Activated T-cell treated with anti-CD3 and anti-CD28 coated beads, Interleukin-2, amount 50 U/mL, for 1 hour (primary cell): Measurements from ENCODE around the gene SERPINA9.
"Not testable (repeated sequence)": the region's sequence is repeated elsewhere in the genome, so short reads cannot be mapped to it uniquely, and the experiment has no call there.

Source experiments
- DNase-seq: peaks from one replicate; pipeline ENCODE4 v3.0.0-alpha.2; 2020

The SERPINA9 gene

GRCh38 chr14:94485944-94486841, 10.2 kb upstream of the SERPINA9 start:
- peak; percentile 50 for DNase-seq

- DNase-seq: no peak
Measured at GRCh38 chr14:94484481-94484880, 8.5 kb upstream of the SERPINA9 start.

DNA sequence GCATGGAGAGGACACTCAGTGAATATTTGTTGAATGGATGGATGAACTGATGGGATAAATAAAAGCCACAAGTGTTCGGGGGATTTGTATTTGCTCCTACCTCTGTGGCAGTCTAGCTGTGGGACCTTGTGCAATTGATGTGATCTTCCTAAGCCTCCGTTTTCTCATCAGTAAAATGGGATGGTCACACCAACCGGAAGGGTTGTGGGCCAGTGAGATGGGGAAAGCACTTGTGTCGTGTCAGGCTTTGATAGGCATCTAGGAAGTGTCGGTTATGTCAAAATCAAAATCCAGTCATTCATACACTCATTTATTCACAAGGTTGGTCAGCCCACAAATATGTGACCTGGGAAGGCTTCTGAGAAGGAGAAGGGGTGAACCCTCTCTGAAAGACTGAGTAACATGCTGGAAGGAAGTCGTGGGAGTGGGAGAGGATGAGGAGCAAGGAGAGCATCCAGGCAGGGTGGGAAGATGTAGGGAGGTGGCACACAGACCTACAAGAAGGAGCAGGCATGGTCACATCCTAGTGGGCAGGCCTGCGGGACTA, 7.8 kb upstream of the SERPINA9 start:
- DNase-seq: no peak

- DNase-seq: no peak
Measured at GRCh38 chr14:94483071-94483451, 7.1 kb upstream of the SERPINA9 start.

DNA sequence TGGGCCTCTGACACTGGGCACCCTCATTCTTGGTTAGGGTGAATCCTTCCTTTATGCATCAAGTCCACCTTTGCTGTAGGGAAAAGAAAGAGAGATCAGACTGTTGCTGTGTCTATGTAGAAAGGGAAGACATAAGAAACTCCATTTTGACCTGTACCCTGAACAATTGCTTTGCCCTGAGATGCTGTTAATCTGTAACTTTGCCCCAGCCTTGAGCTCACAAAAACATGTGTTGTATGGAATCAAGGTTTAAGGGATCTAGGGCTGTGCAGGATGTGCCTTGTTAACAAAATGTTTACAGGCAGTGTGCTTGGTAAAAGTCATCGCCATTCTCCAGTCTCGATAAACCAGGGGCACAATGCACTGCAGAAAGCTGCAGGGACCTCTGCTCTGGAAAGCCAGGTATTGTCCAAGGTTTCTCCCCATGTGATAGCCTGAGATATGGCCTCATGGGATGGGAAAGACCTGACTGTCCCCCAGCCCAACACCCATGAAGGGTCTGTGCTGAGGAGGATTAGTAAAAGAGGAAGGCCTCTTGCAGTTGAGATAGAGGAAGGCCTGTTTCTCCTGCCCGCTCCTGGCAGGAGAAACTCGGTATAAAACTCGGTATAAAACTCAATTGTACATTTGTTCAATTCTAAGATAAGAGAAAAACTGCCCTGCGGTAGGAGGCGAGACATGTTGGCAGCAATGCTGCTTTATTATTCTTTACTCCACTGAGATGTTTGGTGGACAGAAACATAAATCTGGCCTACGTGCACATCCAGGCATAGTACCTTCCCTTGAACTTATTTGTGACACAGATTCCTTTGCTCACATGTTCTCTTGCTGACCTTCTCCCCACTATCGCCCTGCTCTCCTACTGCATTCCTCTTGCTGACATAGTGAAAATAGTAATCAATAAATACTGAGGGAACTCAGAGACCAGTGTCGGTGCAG, 6.4 kb upstream of the SERPINA9 start:
- not testable (repeated sequence) for DNase-seq

DNA sequence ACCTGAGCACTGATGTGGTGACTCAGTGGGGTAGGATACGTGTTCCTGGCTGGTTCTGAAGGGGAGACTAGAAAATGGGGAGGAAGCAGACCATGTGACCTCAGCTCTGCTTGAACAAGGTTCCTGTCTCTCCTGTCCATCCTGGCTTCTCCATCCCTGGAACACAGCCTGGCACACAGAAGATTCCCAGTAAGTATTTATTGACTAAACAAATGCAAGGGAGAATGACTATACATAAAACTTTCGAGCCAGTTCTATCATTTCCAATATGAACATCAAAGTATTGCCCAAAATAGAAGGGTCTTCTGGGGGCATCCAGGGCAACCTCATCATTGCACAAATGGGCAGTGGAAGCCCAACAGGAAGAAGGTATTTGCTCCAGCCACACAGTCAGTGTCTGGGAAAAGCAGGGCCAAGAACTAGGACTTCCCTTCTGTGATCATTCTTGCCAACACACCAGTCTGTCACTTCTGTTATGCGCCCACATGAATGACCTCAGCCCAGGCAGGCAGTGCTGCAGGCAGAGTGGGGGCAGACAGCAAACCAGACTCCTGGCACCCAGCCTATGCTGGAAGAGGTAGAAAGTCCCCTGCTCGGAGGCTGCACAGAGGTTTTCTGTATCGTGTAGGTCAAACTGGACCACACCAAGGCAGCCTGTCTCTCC, 5.6 kb upstream of the SERPINA9 start:
- no peak for DNase-seq

DNA sequence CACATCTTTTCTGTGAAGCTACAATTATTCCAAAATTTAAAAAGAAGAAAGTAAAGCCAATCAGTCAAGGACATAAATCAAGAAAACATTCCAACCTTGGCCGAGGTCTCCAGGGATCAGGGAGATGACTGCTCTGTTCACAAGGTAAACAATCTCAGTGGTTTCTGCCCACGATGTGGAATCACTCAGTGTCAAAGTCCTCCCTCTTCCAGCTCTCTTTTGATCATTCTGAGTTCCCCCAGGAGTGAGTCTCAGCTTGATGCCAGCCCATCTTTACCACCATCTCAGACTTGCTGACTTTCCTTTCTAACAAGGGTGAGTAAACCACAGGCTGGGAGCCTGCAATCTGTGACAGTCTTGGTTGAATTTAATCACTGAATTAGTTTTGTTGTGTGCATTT, 4.8 kb upstream of the SERPINA9 start:
- DNase-seq: no peak

GRCh38 chr14:94478420-94478819, 2.4 kb upstream of the SERPINA9 start:
- no peak for DNase-seq

DNA sequence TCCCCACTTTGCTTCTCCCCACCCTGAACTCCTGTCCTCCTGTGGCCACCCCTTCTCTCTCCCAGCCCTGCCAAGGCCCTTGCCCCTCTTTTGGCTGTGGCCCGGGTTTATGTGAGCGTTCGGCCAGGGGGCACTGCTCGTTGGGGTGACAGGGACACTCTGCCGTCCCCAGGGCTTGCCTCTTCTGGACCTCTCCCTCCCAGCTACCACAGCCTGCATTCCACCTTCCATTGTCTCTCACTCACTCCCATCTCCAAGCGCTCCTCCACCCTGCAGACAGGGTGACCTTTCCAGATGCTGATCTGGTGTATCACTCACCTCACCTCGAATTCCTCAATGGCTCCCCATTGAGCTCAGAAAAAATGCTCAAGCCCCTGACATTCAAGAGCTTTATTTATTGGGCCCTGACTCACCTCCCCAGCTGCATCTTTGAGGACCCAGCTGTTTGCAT, 1.4 kb downstream of the SERPINA9 start:
- no peak for DNase-seq

GRCh38 chr14:94473666-94474410, 2.2 kb downstream of the SERPINA9 start:
- no peak for DNase-seq

GRCh38 chr14:94472842-94473241, 3.2 kb downstream of the SERPINA9 start:
- DNase-seq: no peak

GRCh38 chr14:94471045-94471444, 5.0 kb downstream of the SERPINA9 start:
- no peak for DNase-seq

- no peak for DNase-seq
Measured at GRCh38 chr14:94470311-94470710, 5.7 kb downstream of the SERPINA9 start.

- DNase-seq: no peak
Measured at GRCh38 chr14:94469261-94469660, 6.7 kb downstream of the SERPINA9 start.

DNA sequence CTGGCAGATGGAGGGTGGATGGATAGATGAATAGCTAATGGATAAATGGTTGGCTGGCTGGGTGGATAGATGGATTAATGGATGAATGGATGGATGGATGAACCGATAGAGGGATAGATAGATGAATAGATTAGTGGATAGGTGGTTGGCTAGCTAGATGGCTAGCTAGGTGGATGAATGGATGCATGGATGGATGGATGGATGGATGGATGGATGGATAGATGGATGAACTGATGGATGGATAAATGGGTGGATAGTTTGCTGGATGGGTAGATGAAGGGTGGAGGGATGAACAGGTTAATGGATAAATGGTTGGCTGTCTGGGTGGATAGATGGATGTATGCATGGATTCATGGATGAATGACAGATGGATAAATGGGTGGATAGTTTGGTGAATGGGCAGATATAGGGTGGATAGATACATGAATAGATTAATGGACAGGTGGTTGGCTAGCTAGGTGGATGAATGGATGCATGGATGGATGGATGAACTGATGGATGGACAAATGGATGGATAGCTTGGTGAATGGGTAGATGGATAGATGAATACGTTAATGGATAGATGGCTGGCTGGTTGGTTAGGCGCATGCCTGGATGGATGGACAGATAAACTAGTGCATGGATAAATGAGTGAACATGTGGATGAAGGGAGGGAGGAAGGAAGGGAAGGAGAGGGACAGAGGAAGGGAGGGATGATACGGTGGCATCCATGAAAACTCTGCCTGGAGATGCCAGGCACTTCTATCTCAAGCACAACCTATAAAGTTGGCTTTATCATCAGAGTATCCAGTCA, 8.1 kb downstream of the SERPINA9 start:
- no peak for DNase-seq

DNA sequence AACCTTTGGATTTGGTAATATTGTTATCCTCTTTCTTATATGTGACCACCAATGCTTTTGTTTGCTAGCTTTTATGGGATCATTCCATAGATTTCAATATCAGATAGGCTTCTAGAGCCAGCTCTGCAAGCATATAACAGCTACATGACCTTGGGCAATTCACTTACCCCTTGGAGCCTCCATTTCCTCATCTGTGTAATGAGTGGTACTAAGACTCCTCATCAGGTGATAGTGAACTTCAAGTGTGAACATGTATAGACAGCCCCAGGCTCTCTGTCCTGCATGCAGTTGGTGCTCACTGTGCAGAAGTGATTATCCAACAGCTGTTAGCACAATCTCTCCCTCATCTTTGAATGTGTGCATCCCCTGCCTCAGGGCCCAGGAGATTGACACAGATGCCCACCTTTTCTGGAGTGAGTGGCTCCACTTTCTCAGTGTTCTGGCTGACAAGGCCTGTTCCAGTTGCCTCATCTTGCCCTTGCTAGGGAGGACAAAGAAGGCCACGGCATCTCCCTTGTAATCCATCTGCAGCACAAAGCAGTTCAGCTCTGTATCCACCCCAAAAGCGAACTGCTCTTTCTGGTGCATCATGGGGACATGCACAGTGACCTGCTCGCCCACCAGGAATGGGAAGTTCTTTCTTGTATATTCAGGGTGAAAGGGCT, 9.2 kb downstream of the SERPINA9 start:
- no peak for DNase-seq

DNA sequence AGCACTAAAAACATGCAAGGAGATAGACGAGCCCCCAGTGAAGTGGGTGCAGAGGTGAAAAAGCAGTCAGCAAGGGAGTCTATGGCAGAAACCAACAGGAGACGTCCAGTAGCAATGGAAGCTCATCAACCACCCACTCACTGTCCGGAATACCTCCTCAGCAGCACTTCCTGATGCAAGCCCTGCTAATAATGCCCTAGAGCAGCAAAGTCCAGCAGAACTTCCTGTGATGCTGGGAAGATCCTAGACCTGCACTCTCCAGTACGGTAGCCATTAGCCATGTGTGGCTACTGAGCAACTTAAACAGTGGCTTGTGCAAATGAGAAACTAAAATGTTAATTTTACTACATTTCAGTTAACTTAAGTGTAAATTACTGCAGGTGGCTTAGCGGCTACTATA, 11.0 kb downstream of the SERPINA9 start:
- DNase-seq: no peak

GRCh38 chr14:94464290-94464689, 11.7 kb downstream of the SERPINA9 start:
- no peak for DNase-seq

- DNase-seq: no peak
Measured at GRCh38 chr14:94462763-94463572, 13.0 kb downstream of the SERPINA9 start.

- DNase-seq: no peak
Measured at GRCh38 chr14:94462219-94462551, 13.8 kb downstream of the SERPINA9 start.
